Osteoblast (primary cell): ENCODE data around the gene ADAMTS14. TPM values are rescaled to one million over a fixed set of nuclear protein-coding genes. Genes with fewer than 3 reads are reported as not detected.

Source experiments
- DNase-seq: peaks from one replicate; pipeline ENCODE4 v3.0.0; 2011; ENCODE audit warnings: low spot score, mixed read lengths; ENCODE audit not compliant: insufficient read length; ENCODE audit errors: missing footprints
- H2AFZ ChIP-seq: 2 replicates; pipeline ENCODE4 v1.6.0; 2011; ENCODE audit warnings: mild to moderate bottlenecking, low read length
- H3K27ac ChIP-seq: 2 replicates; pipeline ENCODE4 v1.5.1; 2011; ENCODE audit warnings: mild to moderate bottlenecking, low read depth, low read length, moderate library complexity
- H3K27me3 ChIP-seq: 2 replicates; pipeline ENCODE4 v1.6.0; 2012; ENCODE audit warnings: mild to moderate bottlenecking, control low read depth, inconsistent platforms, low read length, moderate library complexity; ENCODE audit not compliant: insufficient read depth
- H3K36me3 ChIP-seq: 2 replicates; pipeline ENCODE4 v1.5.1; 2011; ENCODE audit warnings: mild to moderate bottlenecking, low read length, control low read depth, moderate library complexity; ENCODE audit not compliant: insufficient read depth
- H3K4me1 ChIP-seq: 2 replicates; pipeline ENCODE4 v1.5.1; 2011; ENCODE audit warnings: mild to moderate bottlenecking, low read length, control low read depth, moderate library complexity; ENCODE audit not compliant: insufficient read depth
- H3K4me2 ChIP-seq: 2 replicates; pipeline ENCODE4 v1.6.0; 2011; ENCODE audit warnings: mild to moderate bottlenecking, low read length; ENCODE audit not compliant: insufficient read depth
- H3K4me3 ChIP-seq: fragments of 200-600 bp; sonication (generic); 3 replicates; pipeline ENCODE4 v1.5.1; 2012; ENCODE audit warnings: mild to moderate bottlenecking, low read length, inconsistent platforms; ENCODE audit not compliant: insufficient read depth
- H3K79me2 ChIP-seq: 2 replicates; pipeline ENCODE4 v1.6.0; 2012; ENCODE audit warnings: mild to moderate bottlenecking, low read length, control low read depth, inconsistent platforms; ENCODE audit not compliant: insufficient read depth
- H3K9me3 ChIP-seq: 2 replicates; pipeline ENCODE4 v1.5.1; 2011; ENCODE audit warnings: low read depth, low read length, control low read depth
- H4K20me1 ChIP-seq: 2 replicates; pipeline ENCODE4 v1.6.0; 2012; ENCODE audit warnings: mild to moderate bottlenecking, low read length, control low read depth; ENCODE audit not compliant: insufficient read depth
- CTCF ChIP-seq: IDR thresholded peaks from 2 replicates; pipeline ENCODE4 v1.5.1; 2011; ENCODE audit warnings: mild to moderate bottlenecking, low read depth, low read length, moderate library complexity; ENCODE audit errors: extremely low read depth
- total RNA-seq: library from RNA; depleted of rRNA; stranded (reverse); fragments of >200 nt; gene quantifications from 2 replicates; pipeline ENCODE4 v1.2.3, GENCODE V29; 2012

ADAMTS14 gene
- total RNA-seq, 1 donor, result 2.9 TPM

DNA sequence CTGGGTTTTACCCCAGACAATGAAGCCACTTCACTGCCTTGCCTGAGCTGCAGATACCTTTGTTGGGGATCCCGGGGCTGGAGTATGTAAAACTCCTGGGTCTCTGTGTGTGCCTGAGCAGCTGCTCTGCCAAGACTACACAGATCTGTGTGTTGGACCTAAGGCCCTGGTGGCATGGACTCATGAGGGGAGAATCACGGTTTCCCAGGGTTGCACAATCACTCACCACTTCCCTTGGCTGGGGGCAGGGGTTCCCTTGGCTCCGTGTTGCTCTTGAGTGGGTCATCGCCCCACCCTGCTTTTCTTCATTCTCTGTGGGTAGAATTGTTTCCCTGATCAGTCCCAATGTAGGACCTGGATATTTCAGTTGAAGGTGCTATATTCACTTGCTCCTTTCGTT is 126.8 kb downstream of the ADAMTS14 start:
- Histone ChIP-seq H3K4me1 (no peaks in the 10 kb centered on the region), H3K9me3 (no peaks in the 10 kb centered on the region), H3K79me2 (no peaks in the 10 kb centered on the region), H4K20me1 (no peaks in the 10 kb centered on the region), H2AFZ (no peak overlapping the region), H3K4me3 (no peak overlapping the region), H3K4me2 (no peak overlapping the region), H3K36me3 (no peaks in the 10 kb centered on the region), H3K27ac (no peak overlapping the region), H3K27me3 (peaks cover 16% of the 10 kb centered on the region)
- TF ChIP-seq CTCF, result no peak
- no peak for DNase-seq

DNA sequence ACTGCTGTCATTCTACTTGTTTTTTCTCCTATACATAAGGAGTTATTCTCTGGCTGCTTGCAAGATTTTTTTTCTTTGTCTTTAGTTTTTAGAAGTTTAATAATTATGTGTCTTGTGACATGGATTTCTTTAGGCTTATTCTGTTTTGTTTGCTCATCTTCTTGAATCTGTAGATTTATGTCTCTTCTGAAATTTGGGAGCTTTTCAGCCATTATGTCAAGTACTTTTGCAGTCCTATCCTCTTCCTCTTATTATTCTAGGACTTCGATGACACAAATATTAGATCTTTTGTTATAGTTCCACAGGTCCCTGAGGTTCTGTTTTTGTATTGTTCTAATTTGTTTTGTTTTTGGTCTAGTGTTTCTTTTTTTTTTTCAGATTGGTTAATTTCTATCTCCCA is 129.5 kb downstream of the ADAMTS14 start:
- Histone ChIP-seq H3K27me3 (peaks cover 19% of the 10 kb centered on the region), H3K79me2 (no peaks in the 10 kb centered on the region), H4K20me1 (no peaks in the 10 kb centered on the region), H3K4me1 (no peaks in the 10 kb centered on the region), H3K9me3 (no peaks in the 10 kb centered on the region), H3K27ac (no peak overlapping the region), H3K36me3 (no peaks in the 10 kb centered on the region), H2AFZ (no peak overlapping the region), H3K4me2 (no peak overlapping the region), H3K4me3 (no peak overlapping the region)
- no peak for TF ChIP-seq CTCF
- DNase-seq, result no peak

GRCh38 chr10:70803775-70804420 is 131.6 kb downstream of the ADAMTS14 start:
- no peak for TF ChIP-seq CTCF
- Histone ChIP-seq H3K27me3 (peaks cover 21% of the 10 kb centered on the region), H3K9me3 (no peaks in the 10 kb centered on the region), H3K4me1 (peaks cover 5% of the 10 kb centered on the region), H3K27ac (no peak overlapping the region), H3K4me3 (no peak overlapping the region), H2AFZ (no peak overlapping the region), H3K36me3 (no peaks in the 10 kb centered on the region), H3K79me2 (no peaks in the 10 kb centered on the region), H3K4me2 (no peak overlapping the region), H4K20me1 (no peaks in the 10 kb centered on the region)
- DNase-seq, result no peak

- Histone ChIP-seq H3K4me2 (no peak overlapping the region), H3K4me3 (no peak overlapping the region), H2AFZ (no peak overlapping the region), H3K36me3 (no peaks in the 10 kb centered on the region), H3K27ac (no peak overlapping the region), H3K9me3 (no peaks in the 10 kb centered on the region), H3K27me3 (peaks cover 21% of the 10 kb centered on the region), H4K20me1 (no peaks in the 10 kb centered on the region), H3K79me2 (no peaks in the 10 kb centered on the region), H3K4me1 (peaks cover 5% of the 10 kb centered on the region)
- no peak for TF ChIP-seq CTCF
- DNase-seq, result no peak
These were observed 132.1 kb downstream of the ADAMTS14 start for GRCh38 chr10:70804421-70804808.
